Peyer's patch (tissue), 4 donors: ENCODE measurements around the gene PDGFD.

Experiments used
- CTCF ChIP-seq, 6 experiments: fragments of 450-650 bp in 4 of 6; fragments of 200-600 bp in 2 of 6; sonication (generic) in 1 of 6; IDR thresholded peaks; one replicate each; pipeline ENCODE4 v1.5.1; 2017 to 2019; ENCODE audit warnings: antibody characterized with exemption in 6 of 6, mild to moderate bottlenecking in 3 of 6, moderate library complexity in 1 of 6
- POLR2A ChIP-seq, 2 donors: fragments of 450-650 bp; IDR thresholded peaks; one replicate each; pipeline ENCODE4 v1.5.1; 2017; ENCODE audit warnings: antibody characterized with exemption in 2 of 2, mild to moderate bottlenecking in 2 of 2, moderate library complexity in 2 of 2

GRCh38 chr11:104011044-104011443 is 152.9 kb downstream of the PDGFD start:
- TF ChIP-seq CTCF (IDR thresholded peaks at IDR 0.05) (no peak), POLR2A (IDR thresholded peaks at IDR 0.05) (no peak)
